ENCODE measurements around the gene FAM76B.

The FAM76B gene

GRCh38 chr11:95728790-95729189, 60.8 kb downstream of the FAM76B start:
- no peak for DNase-seq

- no peak for DNase-seq
These were observed 61.5 kb downstream of the FAM76B start for GRCh38 chr11:95728094-95728493.

- DNase-seq, result no peak
These were observed 62.0 kb downstream of the FAM76B start for GRCh38 chr11:95727620-95728019.

GRCh38 chr11:95727111-95727510, 62.5 kb downstream of the FAM76B start:
- DNase-seq, result no peak

- no peak for DNase-seq
These were observed 64.4 kb downstream of the FAM76B start for GRCh38 chr11:95725196-95725595.

GRCh38 chr11:95723361-95723942, 66.1 kb downstream of the FAM76B start:
- no peak for DNase-seq

GRCh38 chr11:95720195-95720594, 69.4 kb downstream of the FAM76B start:
- peak; percentile 23 for DNase-seq

Data from CD4-positive, alpha-beta T cell treated with Interleukin-4 for 4 hours (primary cell).